LNCaP clone FGC (cell line): Measurements from ENCODE around the gene GPC5.
"Not testable (repeated sequence)": the region's sequence is repeated elsewhere in the genome, so short reads cannot be mapped to it uniquely, and the experiment has no call there.

Experiments used
- DNase-seq: peaks from one replicate; pipeline ENCODE4 v3.0.0-alpha.2; 2011; ENCODE audit warnings: low read depth
- H3K4me3 ChIP-seq: 2 replicates; pipeline ENCODE4 v1.5.1; 2011; ENCODE audit warnings: mild to moderate bottlenecking, low read depth, low read length, control low read depth
- TF ChIP-seq, protein P1 (sequence below): IDR thresholded peaks from 2 replicates; pipeline ENCODE4 v1.5.1; 2012; ENCODE audit warnings: mild to moderate bottlenecking; ENCODE audit not compliant: control insufficient read depth, insufficient read depth; ENCODE audit errors: extremely low read depth

GPC5 gene

DNA sequence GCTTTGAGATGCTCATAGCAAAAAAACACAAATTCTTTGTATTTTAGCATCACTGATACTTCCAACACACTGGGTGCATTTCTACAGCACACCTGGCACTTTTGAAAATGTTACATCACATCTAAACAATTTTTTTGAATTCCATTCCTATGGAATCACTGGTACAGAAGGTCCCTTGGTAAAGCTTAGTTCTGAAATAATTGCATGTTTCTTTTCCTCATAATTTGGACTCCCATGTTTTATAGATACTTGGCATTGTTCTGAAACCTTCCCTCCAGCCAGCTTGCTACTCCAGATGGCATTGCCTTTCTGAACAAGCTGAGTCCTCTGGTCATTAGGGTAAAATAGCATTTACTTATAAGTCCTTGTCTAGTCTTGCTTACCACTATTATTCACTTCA is 1346.8 kb downstream of the GPC5 start:
- no peak overlapping the region for H3K4me3 ChIP-seq
- TF ChIP-seq, protein P1, sequence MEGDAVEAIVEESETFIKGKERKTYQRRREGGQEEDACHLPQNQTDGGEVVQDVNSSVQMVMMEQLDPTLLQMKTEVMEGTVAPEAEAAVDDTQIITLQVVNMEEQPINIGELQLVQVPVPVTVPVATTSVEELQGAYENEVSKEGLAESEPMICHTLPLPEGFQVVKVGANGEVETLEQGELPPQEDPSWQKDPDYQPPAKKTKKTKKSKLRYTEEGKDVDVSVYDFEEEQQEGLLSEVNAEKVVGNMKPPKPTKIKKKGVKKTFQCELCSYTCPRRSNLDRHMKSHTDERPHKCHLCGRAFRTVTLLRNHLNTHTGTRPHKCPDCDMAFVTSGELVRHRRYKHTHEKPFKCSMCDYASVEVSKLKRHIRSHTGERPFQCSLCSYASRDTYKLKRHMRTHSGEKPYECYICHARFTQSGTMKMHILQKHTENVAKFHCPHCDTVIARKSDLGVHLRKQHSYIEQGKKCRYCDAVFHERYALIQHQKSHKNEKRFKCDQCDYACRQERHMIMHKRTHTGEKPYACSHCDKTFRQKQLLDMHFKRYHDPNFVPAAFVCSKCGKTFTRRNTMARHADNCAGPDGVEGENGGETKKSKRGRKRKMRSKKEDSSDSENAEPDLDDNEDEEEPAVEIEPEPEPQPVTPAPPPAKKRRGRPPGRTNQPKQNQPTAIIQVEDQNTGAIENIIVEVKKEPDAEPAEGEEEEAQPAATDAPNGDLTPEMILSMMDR, result no peak
- no peak for DNase-seq

DNA sequence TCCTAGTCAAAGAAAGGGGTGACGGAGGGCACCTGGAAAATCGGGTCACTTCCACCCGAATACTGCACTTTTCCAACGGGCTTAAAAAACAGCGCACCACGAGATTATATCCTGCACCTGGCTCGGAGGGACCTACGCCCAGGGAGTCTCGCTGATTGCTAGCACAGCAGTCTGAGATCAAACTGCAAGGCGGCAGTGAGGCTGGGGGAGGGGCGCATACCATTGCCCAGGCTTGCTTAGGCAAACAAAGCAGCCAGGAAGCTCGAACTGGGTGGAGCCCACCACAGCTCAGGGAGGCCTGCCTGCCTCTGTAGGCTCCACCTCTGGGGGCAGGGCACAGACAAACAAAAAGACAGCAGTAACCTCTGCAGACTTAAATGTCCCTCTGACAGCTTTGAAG is 1354.3 kb downstream of the GPC5 start:
- DNase-seq, result not testable (repeated sequence)

DNA sequence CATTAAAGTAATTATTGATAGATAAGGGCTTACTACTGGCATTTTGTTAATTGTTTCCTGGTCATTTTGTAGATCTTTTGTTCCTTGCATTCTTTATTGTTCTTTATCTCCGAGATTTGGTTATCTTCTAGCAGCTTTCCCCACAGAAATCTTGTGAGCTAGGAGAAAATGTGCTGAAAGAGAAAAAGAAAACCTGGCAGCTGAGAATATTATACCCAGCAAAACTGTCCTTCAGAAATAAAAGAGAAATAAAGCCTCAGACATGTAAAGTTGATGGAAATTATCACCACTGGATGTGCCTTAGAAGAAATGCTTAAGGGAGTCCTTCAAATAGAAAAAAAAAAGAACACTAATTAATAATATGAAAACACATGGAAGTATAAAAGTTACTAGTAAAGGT is 1363.3 kb downstream of the GPC5 start:
- TF ChIP-seq, protein P1, result no peak
- no peak overlapping the region for H3K4me3 ChIP-seq

More for the DNA sequence above, 1354.3 kb downstream of the GPC5 start:
- H3K4me3 ChIP-seq, result not testable (repeated sequence)

DNA sequence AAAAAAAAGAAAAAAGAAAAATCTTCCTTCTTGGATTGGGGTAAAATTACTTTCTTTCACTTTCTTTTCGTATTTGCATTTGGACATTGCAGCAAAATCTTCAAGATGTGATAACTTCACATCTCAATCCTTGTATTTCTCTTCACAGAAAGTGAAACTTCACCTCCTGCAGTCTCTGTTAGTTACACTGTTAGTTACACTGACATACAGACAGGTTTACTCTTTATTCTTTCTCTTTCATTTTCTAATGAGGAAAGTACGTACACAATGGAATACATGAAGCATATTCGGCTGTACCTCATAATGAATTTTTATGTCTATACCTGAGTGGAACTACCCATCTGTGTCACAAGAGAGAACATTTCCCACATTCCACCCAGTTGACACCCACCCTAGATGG is 1369.0 kb downstream of the GPC5 start:
- TF ChIP-seq, protein P1, result no peak
- no peak overlapping the region for H3K4me3 ChIP-seq
- no peak for DNase-seq

More for the DNA sequence above, 1363.3 kb downstream of the GPC5 start:
- DNase-seq, result no peak

DNA sequence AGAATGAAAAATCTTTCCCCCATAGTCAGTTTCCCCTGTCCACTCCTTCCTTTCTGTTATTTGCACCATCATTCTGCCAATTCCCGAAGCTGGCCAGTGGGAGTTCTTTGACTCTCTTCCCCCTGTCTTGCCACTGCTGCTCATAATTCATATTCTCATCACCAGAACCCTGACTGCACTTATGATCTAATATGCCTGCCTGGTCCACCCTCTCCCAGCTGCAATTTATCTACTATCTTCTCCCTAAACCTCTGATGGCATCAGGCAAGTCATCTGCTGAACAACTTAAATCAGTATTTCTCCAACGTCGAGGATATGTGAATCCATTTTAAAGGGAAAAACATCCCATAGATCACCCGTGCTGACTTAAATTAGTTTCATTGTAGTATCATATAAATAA is 1370.2 kb downstream of the GPC5 start:
- TF ChIP-seq, protein P1, result no peak

DNA sequence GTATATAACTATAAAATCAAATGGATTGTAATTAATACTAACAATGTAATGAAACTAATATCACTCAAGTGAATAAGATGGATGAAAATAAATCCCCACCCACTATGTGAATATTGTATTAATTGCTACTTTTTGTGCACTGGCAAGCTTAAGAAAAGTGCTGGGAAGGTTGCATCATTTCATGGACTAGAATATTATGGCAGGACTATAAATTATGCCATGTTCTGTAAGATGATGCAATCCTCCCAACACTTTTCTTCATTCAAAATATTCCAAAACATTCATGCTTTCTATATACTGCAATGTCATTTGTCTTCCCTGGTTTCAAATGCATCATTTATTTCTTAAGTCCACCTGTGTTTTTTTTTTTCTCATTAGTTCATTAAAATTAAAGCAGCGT is 1370.6 kb downstream of the GPC5 start:
- H3K4me3 ChIP-seq, result no peak overlapping the region
- TF ChIP-seq, protein P1, result no peak
- DNase-seq, result no peak

More for the DNA sequence above, 1370.2 kb downstream of the GPC5 start:
- DNase-seq, result no peak
- no peak overlapping the region for H3K4me3 ChIP-seq

DNA sequence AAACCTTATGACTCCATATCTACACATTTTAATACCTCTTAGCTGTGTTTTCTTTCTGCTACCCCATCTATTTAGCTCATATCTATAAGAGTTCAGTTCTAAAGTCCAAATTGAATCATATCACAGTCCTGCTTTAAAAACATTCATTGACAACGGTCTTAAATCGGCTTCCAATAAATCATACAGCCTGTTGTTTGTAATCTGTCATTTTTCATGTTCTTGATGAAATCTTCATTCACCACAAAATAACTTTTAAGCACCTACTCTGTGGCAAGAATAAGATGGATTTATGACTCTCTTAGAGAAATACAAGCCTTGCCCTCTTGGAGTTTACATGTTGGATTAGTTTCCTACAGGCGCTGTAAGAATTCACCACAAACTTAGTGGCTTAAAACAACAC is 1377.2 kb downstream of the GPC5 start:
- DNase-seq, result no peak
- no peak overlapping the region for H3K4me3 ChIP-seq
- TF ChIP-seq, protein P1, result no peak
